ENCODE measurements around the gene AOPEP. TPM values are rescaled to one million over a fixed set of nuclear protein-coding genes. Genes with fewer than 3 reads are reported as not detected.

Gene AOPEP
- total RNA-seq, 2 experiments from 2014 or later = 10.7 to 12.2 TPM

GRCh38 chr9:94746541-94747370 is 20.3 kb downstream of the AOPEP start:
- Mint-ChIP-seq H3K27ac (no peak overlapping the region), H3K36me3 (peaks cover 34% of the 10 kb centered on the region), H3K9me3 (peaks cover 23% of the 10 kb centered on the region), H3K4me3 (no peak overlapping the region), H3K4me1 (ENCODE audit: low read depth) (no peaks in the 10 kb centered on the region), H3K27me3 (no peaks in the 10 kb centered on the region)
- ChIA-PET POLR2A (no interaction called here), CTCF (no interaction called here)
- DNase-seq = no peak
- intact Hi-C loops (cut with micrococcal nuclease) = no loop called here

- Mint-ChIP-seq H3K27ac (no peak overlapping the region), H3K27me3 (no peaks in the 10 kb centered on the region), H3K4me1 (ENCODE audit: low read depth) (no peaks in the 10 kb centered on the region), H3K36me3 (peaks cover 10% of the 10 kb centered on the region), H3K4me3 (no peak overlapping the region), H3K9me3 (peaks cover 2% of the 10 kb centered on the region)
- DNase-seq = no peak
- intact Hi-C loops (cut with micrococcal nuclease) = no loop called here
- CTCF ChIA-PET = no interaction called here
- POLR2A ChIA-PET = no interaction called here
These were observed 28.5 kb downstream of the AOPEP start for GRCh38 chr9:94754976-94755475.

- Mint-ChIP-seq H3K9me3 (no peaks in the 10 kb centered on the region), H3K27me3 (no peaks in the 10 kb centered on the region), H3K36me3 (peaks cover 8% of the 10 kb centered on the region), H3K4me3 (no peak overlapping the region), H3K4me1 (ENCODE audit: low read depth) (peaks cover 6% of the 10 kb centered on the region), H3K27ac (no peak overlapping the region)
- POLR2A ChIA-PET = no interaction called here
- CTCF ChIA-PET = no interaction called here
- intact Hi-C loops (cut with micrococcal nuclease) = no loop called here
- DNase-seq = no peak
These were observed 30.7 kb downstream of the AOPEP start for GRCh38 chr9:94757158-94757557.

- POLR2A ChIA-PET = no interaction called here
- intact Hi-C loops (cut with micrococcal nuclease) = no loop called here
- H3K4me1 Mint-ChIP-seq (ENCODE audit: low read depth) = peaks cover 6% of the 10 kb centered on the region
- H3K27ac Mint-ChIP-seq = no peak overlapping the region
- H3K9me3 Mint-ChIP-seq = no peaks in the 10 kb centered on the region
- peaks cover 7% of the 10 kb centered on the region for H3K36me3 Mint-ChIP-seq
- no peak overlapping the region for H3K4me3 Mint-ChIP-seq
- CTCF ChIA-PET = no interaction called here
- no peak for DNase-seq
- no peaks in the 10 kb centered on the region for H3K27me3 Mint-ChIP-seq
These were observed 31.5 kb downstream of the AOPEP start for GRCh38 chr9:94758031-94758430.

GRCh38 chr9:94758880-94759279 is 32.4 kb downstream of the AOPEP start:
- no peaks in the 10 kb centered on the region for H3K27me3 Mint-ChIP-seq
- no peak overlapping the region for H3K4me3 Mint-ChIP-seq
- peaks cover 7% of the 10 kb centered on the region for H3K36me3 Mint-ChIP-seq
- intact Hi-C loops (cut with micrococcal nuclease) = no loop called here
- no peaks in the 10 kb centered on the region for H3K9me3 Mint-ChIP-seq
- CTCF ChIA-PET = interaction anchor here (0.6 to 2.6 kb wide), 2 partner anchors 77 to 623 kb away, joined by 3 to 7 read pairs; no protein-coding TSS in a partner anchor
- no peak overlapping the region for H3K27ac Mint-ChIP-seq
- peaks cover 6% of the 10 kb centered on the region for H3K4me1 Mint-ChIP-seq (ENCODE audit: low read depth)
- POLR2A ChIA-PET = no interaction called here
- no peak for DNase-seq

- intact Hi-C loops (cut with micrococcal nuclease) = no loop called here
- no peaks in the 10 kb centered on the region for H3K27me3 Mint-ChIP-seq
- peaks cover 7% of the 10 kb centered on the region for H3K36me3 Mint-ChIP-seq
- ChIA-PET POLR2A (no interaction called here), CTCF (interaction anchor here (2.6 kb wide), 1 partner anchor 79 kb away, joined by 7 read pairs; no protein-coding TSS in a partner anchor)
- H3K27ac Mint-ChIP-seq = no peak overlapping the region
- H3K4me1 Mint-ChIP-seq (ENCODE audit: low read depth) = peaks cover 6% of the 10 kb centered on the region
- DNase-seq = no peak
- no peaks in the 10 kb centered on the region for H3K9me3 Mint-ChIP-seq
- no peak overlapping the region for H3K4me3 Mint-ChIP-seq
These were observed 33.5 kb downstream of the AOPEP start for GRCh38 chr9:94760010-94760409.

GRCh38 chr9:94760660-94761059 is 34.2 kb downstream of the AOPEP start:
- Mint-ChIP-seq H3K4me3 (no peak overlapping the region), H3K27ac (no peak overlapping the region), H3K9me3 (no peaks in the 10 kb centered on the region), H3K36me3 (peaks cover 7% of the 10 kb centered on the region), H3K4me1 (ENCODE audit: low read depth) (peaks cover 6% of the 10 kb centered on the region), H3K27me3 (no peaks in the 10 kb centered on the region)
- CTCF ChIA-PET = interaction anchor here (2.6 kb wide), 1 partner anchor 79 kb away, joined by 7 read pairs; no protein-coding TSS in a partner anchor
- no peak for DNase-seq
- POLR2A ChIA-PET = no interaction called here
- intact Hi-C loops (cut with micrococcal nuclease) = no loop called here

- Mint-ChIP-seq H3K36me3 (peaks cover 7% of the 10 kb centered on the region), H3K9me3 (no peaks in the 10 kb centered on the region), H3K4me1 (ENCODE audit: low read depth) (peaks cover 6% of the 10 kb centered on the region), H3K4me3 (no peak overlapping the region), H3K27ac (no peak overlapping the region), H3K27me3 (no peaks in the 10 kb centered on the region)
- POLR2A ChIA-PET = no interaction called here
- intact Hi-C loops (cut with micrococcal nuclease) = no loop called here
- no peak for DNase-seq
- CTCF ChIA-PET = no interaction called here
These were observed 35.0 kb downstream of the AOPEP start for GRCh38 chr9:94761481-94761880.

GRCh38 chr9:94767331-94768072 is 41.0 kb downstream of the AOPEP start:
- Mint-ChIP-seq H3K27ac (no peak overlapping the region), H3K4me1 (ENCODE audit: low read depth) (peaks cover 21% of the 10 kb centered on the region), H3K4me3 (no peak overlapping the region), H3K27me3 (no peaks in the 10 kb centered on the region), H3K36me3 (peaks cover 3% of the 10 kb centered on the region), H3K9me3 (no peaks in the 10 kb centered on the region)
- intact Hi-C loops (cut with micrococcal nuclease) = loop anchor here (1.0 kb wide), 1 partner anchor 72 kb away; no protein-coding TSS in a partner anchor
- ChIA-PET CTCF (interaction anchor here (0.6 to 1.5 kb wide), 4 partner anchors 24 to 364 kb away, joined by 3 to 5 read pairs (median 3); no protein-coding TSS in a partner anchor), POLR2A (no interaction called here)
- no peak for DNase-seq

GRCh38 chr9:94768766-94769165 is 42.3 kb downstream of the AOPEP start:
- no peak overlapping the region for H3K27ac Mint-ChIP-seq
- no peak overlapping the region for H3K4me3 Mint-ChIP-seq
- ChIA-PET POLR2A (interaction anchor here (0.7 kb wide), 1 partner anchor 71 kb away, joined by 3 read pairs; no protein-coding TSS in a partner anchor), CTCF (interaction anchor here (1.2 kb wide), 1 partner anchor 14 kb away, joined by 3 read pairs; no protein-coding TSS in a partner anchor)
- peaks cover 21% of the 10 kb centered on the region for H3K4me1 Mint-ChIP-seq (ENCODE audit: low read depth)
- no peaks in the 10 kb centered on the region for H3K27me3 Mint-ChIP-seq
- DNase-seq = no peak
- H3K9me3 Mint-ChIP-seq = no peaks in the 10 kb centered on the region
- H3K36me3 Mint-ChIP-seq = peaks cover 11% of the 10 kb centered on the region
- intact Hi-C loops (cut with micrococcal nuclease) = no loop called here

GRCh38 chr9:94770334-94770733 is 43.8 kb downstream of the AOPEP start:
- DNase-seq = no peak
- Mint-ChIP-seq H3K9me3 (no peaks in the 10 kb centered on the region), H3K27me3 (no peaks in the 10 kb centered on the region), H3K4me1 (ENCODE audit: low read depth) (peaks cover 21% of the 10 kb centered on the region), H3K4me3 (no peak overlapping the region), H3K36me3 (peaks cover 11% of the 10 kb centered on the region), H3K27ac (no peak overlapping the region)
- ChIA-PET POLR2A (no interaction called here), CTCF (no interaction called here)
- intact Hi-C loops (cut with micrococcal nuclease) = no loop called here

- CTCF ChIA-PET = interaction anchor here (1.1 kb wide), 1 partner anchor 357 kb away, joined by 3 read pairs; no protein-coding TSS in a partner anchor
These were observed 44.6 kb downstream of the AOPEP start for GRCh38 chr9:94771096-94771495.

More at GRCh38 chr9:94771096-94771495, 44.6 kb downstream of the AOPEP start:
- peaks cover 21% of the 10 kb centered on the region for H3K4me1 Mint-ChIP-seq (ENCODE audit: low read depth)
- no peaks in the 10 kb centered on the region for H3K27me3 Mint-ChIP-seq
- intact Hi-C loops (cut with micrococcal nuclease) = no loop called here
- POLR2A ChIA-PET = no interaction called here
- peaks cover 11% of the 10 kb centered on the region for H3K36me3 Mint-ChIP-seq
- H3K4me3 Mint-ChIP-seq = no peak overlapping the region
- no peaks in the 10 kb centered on the region for H3K9me3 Mint-ChIP-seq
- DNase-seq = peak; percentile 15
- H3K27ac Mint-ChIP-seq = no peak overlapping the region

Measured in activated CD4-positive, alpha-beta memory T cell treated with anti-CD3 and anti-CD28 coated beads for 36 hours (primary cell).